Adrenal gland (tissue), 12 donors: ENCODE measurements around the gene CCT6A. TPM values are rescaled to one million over a fixed set of nuclear protein-coding genes. Genes with fewer than 3 reads are reported as not detected.

ENCODE experiments used
- DNase-seq, 7 donors: peaks; one replicate each; pipeline ENCODE4 v3.0.0-alpha.2; 2019 to 2020
- H3K27ac ChIP-seq, 5 donors: fragments of 200-600 bp; sonication (generic) in 4 of 5; 1 replicate in 3 of 5; 2 replicates in 2 of 5; pipeline versions ENCODE4 v1.5.1 to v1.8.0; 2016 to 2020; ENCODE audit warnings: mild to moderate bottlenecking in 1 of 5
- H3K27me3 ChIP-seq: fragments of 200-600 bp; 2 replicates; pipeline ENCODE4 v1.8.0; 2021
- H3K36me3 ChIP-seq, 2 donors: fragments of 200-600 bp; replicated peaks in 1 of 2; 1 replicate in 1 of 2; 2 replicates in 1 of 2; pipeline versions ENCODE4 v1.5.1 to v1.8.0; 2018 to 2022
- H3K4me1 ChIP-seq, 2 donors: fragments of 200-600 bp; replicated peaks in 1 of 2; 1 replicate in 1 of 2; 2 replicates in 1 of 2; pipeline versions ENCODE4 v1.5.1 to v1.8.0; 2018 to 2021
- H3K4me3 ChIP-seq, 4 donors: fragments of 200-600 bp; sonication (generic) in 3 of 4; one replicate each; pipeline ENCODE4 v1.5.1; 2016 to 2018
- H3K9me3 ChIP-seq, 3 donors: fragments of 200-600 bp; sonication (generic) in 1 of 3; replicated peaks in 1 of 3; 1 replicate in 2 of 3; 2 replicates in 1 of 3; pipeline versions ENCODE4 v1.5.1 to v1.8.0; 2016 to 2021
- POLR2A ChIP-seq, 2 donors: fragments of 450-650 bp; IDR thresholded peaks; one replicate each; pipeline ENCODE4 v1.6.1; 2017; ENCODE audit warnings: antibody characterized with exemption in 2 of 2, mild to moderate bottlenecking in 2 of 2, moderate library complexity in 1 of 2
- WGBS, 4 donors: extraction: QIAGEN DNeasy Blood & Tissue Kit in 2 of 4; methylation state at CpG; one replicate each; pipeline versions ENCODE4 v1.1.5 to v1.1.7; 2013 to 2017; 5-methylcytosine and 5-hydroxymethylcytosine counted together
- intact Hi-C, 2 donors: fragments of 100-400 bp; cut with DNase I; formaldehyde crosslinking; loops; one replicate each; pipeline versions ENCODE4 v1.14.1 to v1.15.0; 2022 to 2023
- polyA plus RNA-seq, 3 donors: library from polyadenylated mRNA; stranded (reverse); fragments of 200-250 nt in 2 of 3; fragments of 350-450 nt in 1 of 3; fragmentation: Illumina TruSeq in 1 of 3; extraction: RNeasy Lipid Tissue Mini Kit (QIAGEN cat#74804) in 1 of 3; gene quantifications; one replicate each; pipeline ENCODE4 v1.2.3, GENCODE V29; 2013 to 2014
- total RNA-seq, 9 donors: library from RNA; depleted of rRNA in 4 of 9; stranded (reverse); fragments of >200 nt in 4 of 9; fragments of 120-200 nt in 1 of 9; fragmentation: NEBNext Ultra II Directional in 1 of 9; extraction: Animal tissue kit (Norgen Biotek cat#: 25700) in 1 of 9; gene quantifications; one replicate each; pipeline versions ENCODE4 v1.1.0 to v1.2.4, GENCODE V29; 2013 to 2023
- TF ChIP-seq, protein P1 (sequence below), 6 experiments: fragments of 450-650 bp in 4 of 6; fragments of 200-600 bp in 2 of 6; sonication (generic) in 1 of 6; IDR thresholded peaks; 1 replicate in 5 of 6; 2 replicates in 1 of 6; pipeline versions ENCODE4 v1.5.1 to v1.8.0; 2016 to 2021; ENCODE audit warnings: antibody characterized with exemption in 6 of 6, mild to moderate bottlenecking in 2 of 6, moderate library complexity in 1 of 6
- donor health status: healthy with polysubstance abuse.
- donor health status: Bipolar disorder and iron deficiency.
- donor health status: DM: yes; HTN: yes; CAD: no.
- donor health status: DM: no; HTN: no; CAD: no.
- donor health status: DM: no; HTN: no; CAD: no.
- donor health status: DM: yes; HTN: yes; CAD: no.

Gene CCT6A
- total and polyA plus RNA-seq, 12 donors, result 51.6 to 240 (median 96.0) TPM

DNA sequence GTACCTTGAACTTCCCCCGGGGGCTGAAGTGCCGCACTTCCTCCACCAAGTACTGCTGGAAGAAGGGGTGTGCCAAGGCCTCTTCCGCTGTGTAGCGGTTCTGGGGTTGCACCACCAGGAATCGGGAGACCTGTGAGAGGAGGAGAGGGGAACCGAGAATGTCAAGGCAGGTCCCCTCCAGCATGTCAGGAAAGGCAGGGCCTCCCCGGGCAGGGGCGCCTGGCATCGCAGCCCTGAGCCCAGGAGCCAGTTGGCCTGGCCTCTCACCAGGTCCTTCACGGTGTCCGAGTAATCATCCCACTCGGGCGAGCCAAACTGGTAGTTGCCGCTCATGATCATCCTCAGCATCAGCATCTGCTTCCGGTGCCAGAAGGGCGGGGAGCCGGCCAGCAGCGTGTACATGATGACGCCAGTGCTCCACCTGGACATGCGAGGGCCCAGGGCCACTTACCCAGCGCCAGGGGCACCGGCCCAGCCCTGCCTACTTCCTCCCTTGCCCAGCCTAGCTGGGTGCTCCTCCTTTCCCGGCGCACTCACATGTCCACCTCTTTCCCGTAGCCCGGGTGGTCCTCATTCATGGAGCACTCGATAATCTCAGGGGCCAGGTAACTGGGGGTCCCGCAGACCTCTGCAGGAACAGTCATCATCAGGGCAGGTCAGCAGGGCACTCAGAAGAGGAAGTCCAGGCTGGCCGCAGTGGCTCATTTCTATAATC is 30.2 kb downstream of the CCT6A start:
- intact Hi-C loops, result no loop called here
- no peaks in the 10 kb centered on the region for H3K9me3 ChIP-seq
- H3K4me1 ChIP-seq, result peaks cover 8 to 24% of the 10 kb centered on the region in 2 donors
- H3K36me3 ChIP-seq, result peaks cover 0 to 9% of the 10 kb centered on the region in 2 donors
- H3K27me3 ChIP-seq, result no peaks in the 10 kb centered on the region
- H3K4me3 ChIP-seq, result no peak overlapping the region
- H3K27ac ChIP-seq, result no peak overlapping the region
- WGBS, 4 donors, result 93 to 100% (median 95%) methylated on average over 2 to 29 of the region's 29 CpGs
- no peak for TF ChIP-seq POLR2A (IDR thresholded peaks at IDR 0.05)
- TF ChIP-seq, protein P1, sequence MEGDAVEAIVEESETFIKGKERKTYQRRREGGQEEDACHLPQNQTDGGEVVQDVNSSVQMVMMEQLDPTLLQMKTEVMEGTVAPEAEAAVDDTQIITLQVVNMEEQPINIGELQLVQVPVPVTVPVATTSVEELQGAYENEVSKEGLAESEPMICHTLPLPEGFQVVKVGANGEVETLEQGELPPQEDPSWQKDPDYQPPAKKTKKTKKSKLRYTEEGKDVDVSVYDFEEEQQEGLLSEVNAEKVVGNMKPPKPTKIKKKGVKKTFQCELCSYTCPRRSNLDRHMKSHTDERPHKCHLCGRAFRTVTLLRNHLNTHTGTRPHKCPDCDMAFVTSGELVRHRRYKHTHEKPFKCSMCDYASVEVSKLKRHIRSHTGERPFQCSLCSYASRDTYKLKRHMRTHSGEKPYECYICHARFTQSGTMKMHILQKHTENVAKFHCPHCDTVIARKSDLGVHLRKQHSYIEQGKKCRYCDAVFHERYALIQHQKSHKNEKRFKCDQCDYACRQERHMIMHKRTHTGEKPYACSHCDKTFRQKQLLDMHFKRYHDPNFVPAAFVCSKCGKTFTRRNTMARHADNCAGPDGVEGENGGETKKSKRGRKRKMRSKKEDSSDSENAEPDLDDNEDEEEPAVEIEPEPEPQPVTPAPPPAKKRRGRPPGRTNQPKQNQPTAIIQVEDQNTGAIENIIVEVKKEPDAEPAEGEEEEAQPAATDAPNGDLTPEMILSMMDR (IDR thresholded peaks at IDR 0.05), result no peak
- peak in 1 of 7 donors; percentile 11 for DNase-seq

DNA sequence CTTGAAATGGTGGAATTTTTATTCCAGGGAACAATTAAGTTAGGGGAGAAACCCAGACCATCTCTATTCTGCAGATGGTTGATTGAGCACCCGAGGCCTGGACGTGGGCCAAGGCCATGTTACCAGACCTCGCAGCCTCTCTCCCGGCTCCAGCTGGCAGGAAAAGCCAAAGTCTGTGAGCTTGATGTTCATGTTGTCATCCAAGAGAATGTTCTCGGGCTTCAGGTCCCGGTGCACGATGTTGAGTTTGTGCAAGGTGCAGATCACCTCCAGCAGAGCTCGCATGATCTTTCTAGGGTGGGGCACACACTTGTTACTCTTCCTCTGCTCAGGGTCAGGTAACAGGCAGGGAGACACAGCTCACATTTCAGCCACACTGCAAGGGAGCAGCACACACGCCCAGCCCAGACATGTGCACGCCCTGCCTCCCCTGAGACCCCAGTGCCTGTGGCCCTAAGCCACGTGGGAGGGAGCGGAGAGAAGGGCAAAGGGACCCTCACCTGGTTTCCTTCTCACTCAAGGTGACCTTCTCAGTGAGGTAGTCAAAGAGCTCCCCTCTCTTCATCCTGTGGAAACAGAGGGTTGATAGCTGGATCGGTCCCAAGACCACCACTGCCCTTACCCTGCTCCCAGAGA is 31.7 kb downstream of the CCT6A start:
- 26 to 44% (median 38%) methylated on average over 8 to 13 of the region's 13 CpGs for WGBS, 4 donors
- Histone ChIP-seq H3K27me3 (no peaks in the 10 kb centered on the region), H3K36me3 (peaks cover 0 to 6% of the 10 kb centered on the region in 2 donors), H3K27ac (peak overlapping the region in 2 of 5 donors; percentile 47 to 58), H3K4me3 (no peak overlapping the region), H3K9me3 (no peaks in the 10 kb centered on the region), H3K4me1 (peaks cover 8 to 24% of the 10 kb centered on the region in 2 donors)
- intact Hi-C loops, result no loop called here
- peak; percentile 82 to 93 (median 87) for DNase-seq
- no peak for TF ChIP-seq POLR2A (IDR thresholded peaks at IDR 0.05)
- TF ChIP-seq, protein P1 (IDR thresholded peaks at IDR 0.05), result no peak

DNA sequence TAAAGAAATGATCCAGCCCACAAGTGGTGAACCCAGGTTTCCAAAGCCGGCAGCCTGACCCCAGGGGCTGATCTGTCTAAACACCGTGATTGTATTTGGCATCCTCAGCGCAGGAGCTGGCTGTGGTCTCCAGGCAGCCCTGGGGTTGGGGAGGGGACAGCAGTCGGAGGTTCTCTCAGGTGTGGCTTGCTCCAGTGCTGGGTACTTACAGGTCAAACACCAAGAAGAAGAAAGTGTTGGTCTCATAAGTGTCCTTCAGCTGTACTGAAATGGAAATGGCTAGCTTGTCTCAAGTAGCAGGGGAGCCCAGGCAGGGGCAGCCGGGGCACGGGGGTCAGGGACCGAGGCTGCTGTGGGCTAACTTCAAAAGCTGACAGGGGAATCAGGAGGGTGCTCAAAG is 35.2 kb downstream of the CCT6A start:
- intact Hi-C loops, result no loop called here
- H3K4me3 ChIP-seq, result no peak overlapping the region
- peaks cover 0 to 3% of the 10 kb centered on the region in 2 donors for H3K36me3 ChIP-seq
- 93 to 97% (median 96%) methylated on average over 7 of the region's 7 CpGs for WGBS, 4 donors
- no peaks in the 10 kb centered on the region for H3K27me3 ChIP-seq
- no peak for DNase-seq
- no peak for TF ChIP-seq POLR2A (IDR thresholded peaks at IDR 0.05)
- TF ChIP-seq, protein P1 (IDR thresholded peaks at IDR 0.05), result no peak
- H3K4me1 ChIP-seq, result peaks cover 0 to 10% of the 10 kb centered on the region in 2 donors
- no peak overlapping the region for H3K27ac ChIP-seq
- no peaks in the 10 kb centered on the region for H3K9me3 ChIP-seq

DNA sequence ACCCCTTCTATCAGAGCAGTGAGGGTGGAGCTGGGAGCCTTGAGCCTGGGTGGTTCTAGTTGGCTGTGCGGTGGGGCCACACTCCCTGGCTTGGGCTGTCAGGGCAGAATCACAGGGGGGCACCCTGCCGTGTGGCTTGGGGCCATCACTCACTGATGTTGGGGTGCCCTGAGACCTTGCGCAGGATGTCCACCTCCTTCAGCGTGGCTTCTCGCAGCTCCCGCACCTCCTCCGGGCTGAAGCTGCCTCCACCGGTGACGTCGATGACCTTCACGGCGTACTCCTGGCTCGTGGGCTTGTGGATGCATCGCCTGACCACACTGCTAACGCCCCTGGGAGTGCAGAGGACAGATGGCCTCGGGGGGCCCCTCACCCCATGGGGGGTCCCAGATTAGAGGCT is 35.9 kb downstream of the CCT6A start:
- Histone ChIP-seq H3K36me3 (no peaks in the 10 kb centered on the region), H3K4me3 (no peak overlapping the region), H3K27ac (peak overlapping the region in 3 of 5 donors; percentile 57 to 68 (median 67)), H3K4me1 (peaks cover under 1 to 16% of the 10 kb centered on the region in 2 donors), H3K27me3 (no peaks in the 10 kb centered on the region), H3K9me3 (no peaks in the 10 kb centered on the region)
- intact Hi-C loops, result no loop called here
- no peak for TF ChIP-seq POLR2A (IDR thresholded peaks at IDR 0.05)
- TF ChIP-seq, protein P1 (IDR thresholded peaks at IDR 0.05), result no peak
- DNase-seq, result peak in 6 of 7 donors; percentile 39 to 68 (median 63)
- 45 to 90% (median 63%) methylated on average over 8 to 16 of the region's 16 CpGs for WGBS, 4 donors
